ENCODE results near the gene UST. TPM values are rescaled to one million over a fixed set of nuclear protein-coding genes. Genes with fewer than 3 reads are reported as not detected.

UST gene
- total RNA-seq, 2 experiments from 2014 or later: 1.2 to 1.5 TPM

- H3K4me1 Mint-ChIP-seq (ENCODE audit: low read depth): peaks cover 7% of the 10 kb centered on the region
- H3K4me3 Mint-ChIP-seq: peak overlapping the region; percentile 46
- H3K27ac Mint-ChIP-seq: no peak overlapping the region
- ChIA-PET CTCF (no interaction called here), POLR2A (no interaction called here)
- ATAC-seq (peak; percentile 49), DNase-seq (peak; percentile 14)
- H3K36me3 Mint-ChIP-seq (ENCODE audit: low read depth): no peaks in the 10 kb centered on the region
- H3K9me3 Mint-ChIP-seq: peaks cover 2% of the 10 kb centered on the region
- H3K27me3 Mint-ChIP-seq: peaks cover 2% of the 10 kb centered on the region
- no peak for TF ChIP-seq CTCF (IDR thresholded peaks at IDR 0.05)
- intact Hi-C loops (cut with micrococcal nuclease): no loop called here
Observed at GRCh38 chr6:148700741-148701311, 46.0 kb upstream of the UST start.

DNA sequence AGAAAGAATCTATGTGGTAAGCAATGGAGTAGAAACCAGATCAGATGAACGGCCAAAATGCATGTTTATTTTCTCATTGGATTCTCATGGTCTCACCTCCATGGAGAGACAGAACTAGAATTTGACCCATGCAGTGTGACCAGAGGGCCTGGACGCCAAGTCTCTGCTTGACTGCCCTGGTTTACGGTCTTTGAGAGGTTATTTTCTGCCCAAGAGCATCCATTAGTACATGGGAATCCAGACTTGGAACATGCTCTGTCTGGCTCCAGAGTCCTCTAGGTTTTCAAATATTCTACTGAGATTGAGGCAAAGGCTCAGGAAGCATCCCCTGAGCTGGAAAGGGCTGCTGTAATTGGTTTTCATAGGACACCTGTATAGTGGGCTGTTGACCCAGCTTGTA, 45.5 kb upstream of the UST start:
- peaks cover 7% of the 10 kb centered on the region for H3K4me1 Mint-ChIP-seq (ENCODE audit: low read depth)
- H3K36me3 Mint-ChIP-seq (ENCODE audit: low read depth): no peaks in the 10 kb centered on the region
- no peak for TF ChIP-seq CTCF (IDR thresholded peaks at IDR 0.05)
- intact Hi-C loops (cut with micrococcal nuclease): no loop called here
- no peak for ATAC-seq
- no peak overlapping the region for H3K27ac Mint-ChIP-seq
- ChIA-PET CTCF (interaction anchor here (1.3 kb wide), 1 partner anchor 124 kb away, joined by 6 read pairs; no protein-coding TSS in a partner anchor), POLR2A (no interaction called here)
- H3K9me3 Mint-ChIP-seq: peaks cover 2% of the 10 kb centered on the region
- no peak for DNase-seq
- peaks cover 2% of the 10 kb centered on the region for H3K27me3 Mint-ChIP-seq
- H3K4me3 Mint-ChIP-seq: peak overlapping the region; percentile 46

- intact Hi-C loops (cut with micrococcal nuclease): no loop called here
Observed at GRCh38 chr6:148703900-148704299, 42.9 kb upstream of the UST start.

GRCh38 chr6:148704400-148705246, 42.2 kb upstream of the UST start:
- H3K4me1 Mint-ChIP-seq (ENCODE audit: low read depth): peaks cover 7% of the 10 kb centered on the region
- H3K27ac Mint-ChIP-seq: no peak overlapping the region
- no peak overlapping the region for H3K4me3 Mint-ChIP-seq
- DNase-seq: no peak
- H3K9me3 Mint-ChIP-seq: peaks cover 2% of the 10 kb centered on the region
- POLR2A ChIA-PET: no interaction called here
- H3K27me3 Mint-ChIP-seq: peaks cover 2% of the 10 kb centered on the region
- intact Hi-C loops (cut with micrococcal nuclease): no loop called here
- H3K36me3 Mint-ChIP-seq (ENCODE audit: low read depth): no peaks in the 10 kb centered on the region
- TF ChIP-seq CTCF (IDR thresholded peaks at IDR 0.05): no peak
- ATAC-seq: no peak
- CTCF ChIA-PET: interaction anchor here (2.5 kb wide), 1 partner anchor 10 kb away, joined by 9 read pairs; no protein-coding TSS in a partner anchor

More at GRCh38 chr6:148703900-148704299, 42.9 kb upstream of the UST start:
- DNase-seq (no peak), ATAC-seq (no peak)
- no peak for TF ChIP-seq CTCF (IDR thresholded peaks at IDR 0.05)
- ChIA-PET POLR2A (no interaction called here), CTCF (interaction anchor here (2.5 kb wide), 1 partner anchor 11 kb away, joined by 9 read pairs; no protein-coding TSS in a partner anchor)
- Mint-ChIP-seq H3K9me3 (peaks cover 2% of the 10 kb centered on the region), H3K36me3 (ENCODE audit: low read depth) (no peaks in the 10 kb centered on the region), H3K4me1 (ENCODE audit: low read depth) (peaks cover 7% of the 10 kb centered on the region), H3K27me3 (peaks cover 2% of the 10 kb centered on the region), H3K27ac (no peak overlapping the region), H3K4me3 (no peak overlapping the region)

DNA sequence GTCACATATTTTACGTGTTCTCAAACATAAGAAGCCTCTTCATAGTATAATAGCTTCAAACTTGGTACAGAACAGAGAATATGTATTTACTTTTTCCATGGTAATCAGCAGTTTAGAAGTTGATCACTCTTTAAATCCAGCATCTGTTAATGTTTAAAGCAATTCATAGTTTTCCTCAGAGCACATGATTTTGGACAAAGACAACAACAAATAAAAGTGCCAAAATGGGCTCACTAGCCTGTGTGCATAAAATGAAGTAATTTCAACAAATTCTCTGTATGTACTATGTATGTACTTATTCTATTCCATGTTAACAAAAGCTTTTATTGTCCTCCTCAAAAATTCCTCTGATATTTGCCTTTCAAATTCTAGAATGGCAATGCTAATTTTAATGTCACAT, 38.1 kb upstream of the UST start:
- intact Hi-C loops (cut with micrococcal nuclease): no loop called here
- Mint-ChIP-seq H3K4me3 (no peak overlapping the region), H3K4me1 (ENCODE audit: low read depth) (peaks cover 7% of the 10 kb centered on the region), H3K36me3 (ENCODE audit: low read depth) (no peaks in the 10 kb centered on the region), H3K9me3 (peaks cover 2% of the 10 kb centered on the region), H3K27me3 (no peaks in the 10 kb centered on the region), H3K27ac (no peak overlapping the region)
- DNase-seq: no peak
- POLR2A ChIA-PET: no interaction called here
- no peak for TF ChIP-seq CTCF (IDR thresholded peaks at IDR 0.05)
- CTCF ChIA-PET: no interaction called here
- ATAC-seq: no peak

Measured in activated CD8-positive, alpha-beta T cell treated with anti-CD3 and anti-CD28 coated beads for 36 hours (primary cell).